B cell (primary cell): ENCODE data around the gene KRCC1. TPM values are rescaled to one million over a fixed set of nuclear protein-coding genes. Genes with fewer than 3 reads are reported as not detected.
"Not testable (repeated sequence)": the region's sequence is repeated elsewhere in the genome, so short reads cannot be mapped to it uniquely, and the experiment has no call there.

ENCODE experiments used
- ATAC-seq: fragments of 200-7000 bp; cut with Tn5 transposase; one replicate; pipeline ENCODE4 v1.10.0; 2021; ENCODE audit warnings: low read depth, mild to moderate bottlenecking, moderate number of reproducible peaks, moderate library complexity
- CTCF ChIA-PET: fragments of 350-600 bp; sonication (Branson Sonifier 250); formaldehyde crosslinking; loops from one replicate; lab custom pipeline; 2021; ENCODE audit warnings: antibody characterized with exemption, inconsistent platforms; lab: Charles Lee
- POLR2A ChIA-PET: fragments of 350-600 bp; sonication (Branson Sonifier 250); formaldehyde crosslinking; loops from one replicate; lab custom pipeline; 2021; ENCODE audit warnings: antibody characterized with exemption; lab: Charles Lee
- DNase-seq: peaks from one replicate; pipeline ENCODE4 v3.0.0; 2013
- H2AFZ ChIP-seq: 2 replicates; pipeline ENCODE4 v1.6.1; 2012; ENCODE audit warnings: mild to moderate bottlenecking, low read depth, low read length; ENCODE audit not compliant: insufficient read depth, poor library complexity, severe bottlenecking
- H3K27ac ChIP-seq, 2 donors: 1 replicate in 1 of 2; 2 replicates in 1 of 2; pipeline ENCODE4 v1.5.1; 2012 to 2013; ENCODE audit warnings: low read length in 2 of 2, mild to moderate bottlenecking in 2 of 2, moderate library complexity in 1 of 2
- H3K27me3 ChIP-seq, 4 experiments: fragments of 200-600 bp in 1 of 4; sonication (generic) in 1 of 4; replicated peaks in 1 of 4; 1 replicate in 2 of 4; 2 replicates in 2 of 4; pipeline versions ENCODE4 v1.6.1 to v1.7.0; 2013 to 2016; ENCODE audit warnings: low read length in 3 of 4, mild to moderate bottlenecking in 2 of 4, mixed read lengths in 1 of 4, moderate library complexity in 1 of 4; ENCODE audit not compliant: insufficient read depth in 4 of 4, control insufficient read depth in 3 of 4; ENCODE audit errors: control extremely low read depth in 1 of 4
- H3K36me3 ChIP-seq, 2 experiments: replicated peaks in 1 of 2; 1 replicate in 1 of 2; 2 replicates in 1 of 2; pipeline versions ENCODE4 v1.6.1 to v1.7.1; 2013; ENCODE audit warnings: low read length in 1 of 2; ENCODE audit not compliant: insufficient read depth in 2 of 2, control insufficient read depth in 1 of 2; ENCODE audit errors: control extremely low read depth in 1 of 2, extremely low read depth in 1 of 2
- H3K4me1 ChIP-seq, 2 donors: fragments of 200-600 bp in 1 of 2; sonication (generic) in 1 of 2; 1 replicate in 1 of 2; 2 replicates in 1 of 2; pipeline versions ENCODE4 v1.5.1 to v1.6.1; 2013 to 2017; ENCODE audit warnings: low read length in 2 of 2; ENCODE audit not compliant: control insufficient read depth in 2 of 2, insufficient read depth in 2 of 2
- H3K4me2 ChIP-seq: replicated peaks from 2 replicates; pipeline ENCODE3; 2012; ENCODE audit warnings: mild to moderate bottlenecking, low read depth, low read length; ENCODE audit not compliant: poor library complexity, severe bottlenecking
- H3K4me3 ChIP-seq, 5 experiments: fragments of 200-600 bp in 1 of 5; sonication (generic) in 1 of 5; 1 replicate in 3 of 5; 2 replicates in 2 of 5; pipeline versions ENCODE4 v1.5.1 to v1.7.0; 2011 to 2016; ENCODE audit warnings: low read length in 4 of 5, mild to moderate bottlenecking in 4 of 5, low read depth in 2 of 5, control low read depth in 1 of 5, moderate library complexity in 1 of 5; ENCODE audit not compliant: insufficient read depth in 1 of 5; ENCODE audit errors: control extremely low read depth in 1 of 5, extremely low read depth in 1 of 5
- H3K79me2 ChIP-seq: fragments of 200-600 bp; sonication (generic); one replicate; pipeline ENCODE4 v1.6.0; 2016; ENCODE audit warnings: low read length; ENCODE audit not compliant: control insufficient read depth, insufficient read depth
- H3K9ac ChIP-seq: fragments of 200-600 bp; sonication (generic); 2 replicates; pipeline ENCODE4 v1.6.1; 2017; ENCODE audit warnings: mild to moderate bottlenecking, low read length, moderate library complexity
- H3K9me3 ChIP-seq, 3 donors: one replicate each; pipeline versions ENCODE4 v1.6.1 to v1.7.1; 2013; ENCODE audit warnings: low read length in 2 of 3; ENCODE audit not compliant: control insufficient read depth in 2 of 3, insufficient read depth in 1 of 3; ENCODE audit errors: control extremely low read depth in 1 of 3
- H4K20me1 ChIP-seq: 2 replicates; pipeline ENCODE4 v1.6.0; 2012; ENCODE audit warnings: mild to moderate bottlenecking, low read length; ENCODE audit not compliant: insufficient read depth, control insufficient read depth, poor library complexity, severe bottlenecking
- H3K27ac Mint-ChIP-seq: one replicate; pipeline ENCODE4 v1.8.0; 2021; ENCODE audit warnings: mixed read lengths
- H3K27me3 Mint-ChIP-seq: one replicate; pipeline ENCODE4 v1.8.0; 2021; ENCODE audit warnings: mixed read lengths
- H3K4me1 Mint-ChIP-seq: one replicate; pipeline ENCODE4 v1.8.0; 2021; ENCODE audit warnings: mixed read lengths
- H3K4me3 Mint-ChIP-seq: one replicate; pipeline ENCODE4 v1.8.0; 2021; ENCODE audit warnings: mixed read lengths
- H3K9me3 Mint-ChIP-seq: one replicate; pipeline ENCODE4 v1.8.0; 2022; ENCODE audit warnings: mixed read lengths; ENCODE audit not compliant: insufficient read depth
- WGBS: methylation state at CpG from one replicate; pipeline ENCODE4 v1.1.5; 2013; ENCODE audit warnings: missing lambda C conversion rate; ENCODE audit not compliant: insufficient coverage; 5-methylcytosine and 5-hydroxymethylcytosine counted together
- intact Hi-C: fragments of 100-400 bp; cut with micrococcal nuclease; formaldehyde crosslinking; loops from one replicate; pipeline ENCODE4 v1.10.0; 2022
- polyA plus RNA-seq: library from polyadenylated mRNA; depleted of rRNA; stranded (reverse); fragments of >200 nt; gene quantifications from 2 replicates; pipeline ENCODE4 v1.2.3, GENCODE V29; 2012
- total RNA-seq, 2 donors: library from RNA; stranded (reverse); fragments of 120-200 nt in 1 of 2; gene quantifications; 1 replicate in 1 of 2; 2 replicates in 1 of 2; pipeline versions ENCODE4 v1.2.3 to v1.2.4, GENCODE V29; 2013 to 2022

The KRCC1 gene
- total and polyA plus RNA-seq, 2 donors (not counting 1 experiment from before 2014, with no cell fraction given), result 11.9 to 27.2 TPM

DNA sequence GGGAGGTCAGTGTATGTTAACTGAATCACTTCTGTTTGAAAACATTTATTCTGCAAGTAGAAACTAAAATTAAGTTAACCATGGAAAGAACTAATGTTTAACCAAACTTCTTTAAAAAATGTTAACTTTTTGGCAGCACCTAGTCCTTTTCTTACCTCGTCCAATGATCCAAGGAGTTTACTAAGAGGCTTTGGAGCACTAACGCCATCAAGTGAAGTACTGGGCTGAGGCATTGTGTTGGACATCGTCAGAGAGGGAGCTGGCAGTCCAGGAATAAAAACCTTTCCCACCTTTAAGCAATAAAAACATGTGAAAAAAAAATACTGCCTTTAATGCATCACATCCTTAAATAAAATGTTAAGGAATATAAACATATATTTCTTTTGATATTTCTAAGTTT lies 63.0 kb downstream of the KRCC1 start:
- H3K9ac ChIP-seq, H3K9me3 Mint-ChIP-seq, H3K27ac Mint-ChIP-seq, H3K27me3 Mint-ChIP-seq, POLR2A ChIA-PET, DNase-seq, ATAC-seq, intact Hi-C loops, H3K4me2 ChIP-seq, H4K20me1 ChIP-seq, H3K4me3 ChIP-seq, H3K27me3 ChIP-seq, H3K4me3 Mint-ChIP-seq, CTCF ChIA-PET, H3K36me3 ChIP-seq, H3K27ac ChIP-seq, H3K79me2 ChIP-seq, H2AFZ ChIP-seq: not testable (repeated sequence)
- Histone ChIP-seq H3K9me3 (peaks cover 0 to 14% (median 0%) of the 10 kb centered on the region in 3 donors), H3K4me1 (peaks cover 19 to 21% of the 10 kb centered on the region in 2 donors)
- no CpG with 5 or more reads among the region's 3 CpGs for WGBS
- peaks cover 26% of the 10 kb centered on the region for H3K4me1 Mint-ChIP-seq

DNA sequence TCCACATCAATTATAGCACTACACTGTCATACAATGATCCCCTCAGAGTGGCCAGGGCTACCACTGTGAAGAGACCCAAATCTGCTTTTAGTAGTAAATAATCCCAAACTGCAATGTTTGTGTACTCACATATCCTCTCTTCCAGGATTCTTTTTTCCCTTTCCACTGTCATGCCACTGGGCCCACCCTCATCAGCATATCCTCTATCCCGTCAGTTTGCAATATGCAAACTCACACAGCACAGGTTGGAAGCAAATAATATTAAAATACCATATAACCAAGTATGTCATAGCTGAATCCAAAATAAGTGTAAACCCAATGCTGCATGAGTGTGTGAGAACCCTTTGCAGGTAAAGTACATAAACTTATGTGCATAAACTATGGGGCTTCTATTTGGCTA lies 68.1 kb downstream of the KRCC1 start:
- not testable (repeated sequence) for ATAC-seq, DNase-seq
- no CpG with 5 or more reads among the region's 1 CpG for WGBS

DNA sequence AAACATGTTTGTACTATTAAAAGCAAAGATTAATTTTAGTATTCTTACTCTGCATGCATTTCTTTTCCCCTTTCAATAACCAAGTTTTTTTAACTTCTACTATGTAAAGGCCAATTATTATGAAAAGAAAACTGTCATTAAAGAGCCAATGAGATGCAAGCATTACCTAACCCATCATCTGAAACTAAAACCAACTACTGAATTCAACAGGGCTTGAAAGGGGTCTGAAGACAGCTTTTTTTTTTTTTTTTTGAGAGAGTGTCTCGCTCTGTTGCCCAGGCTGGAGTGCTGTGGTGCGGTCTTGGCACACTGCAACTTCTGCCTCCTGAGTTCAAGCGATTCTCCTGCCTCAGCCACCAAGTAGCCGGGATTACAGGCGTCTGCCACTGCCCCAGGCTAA lies 69.7 kb downstream of the KRCC1 start:
- H3K36me3 ChIP-seq, H3K27me3 Mint-ChIP-seq, H4K20me1 ChIP-seq, H2AFZ ChIP-seq, H3K9me3 ChIP-seq, POLR2A ChIA-PET, H3K4me3 Mint-ChIP-seq, H3K4me1 Mint-ChIP-seq, H3K79me2 ChIP-seq, H3K4me2 ChIP-seq, DNase-seq, H3K4me1 ChIP-seq, H3K9me3 Mint-ChIP-seq, H3K27ac ChIP-seq, intact Hi-C loops, H3K4me3 ChIP-seq, H3K9ac ChIP-seq, CTCF ChIA-PET, H3K27ac Mint-ChIP-seq, ATAC-seq, H3K27me3 ChIP-seq: not testable (repeated sequence)
- WGBS, result no CpG with 5 or more reads among the region's 5 CpGs

More for the DNA sequence above, 68.1 kb downstream of the KRCC1 start:
- H3K36me3 ChIP-seq, H3K79me2 ChIP-seq, H3K4me3 ChIP-seq, H3K4me2 ChIP-seq, POLR2A ChIA-PET, H3K27me3 Mint-ChIP-seq, H3K9me3 ChIP-seq, H3K4me1 Mint-ChIP-seq, H3K9ac ChIP-seq, H3K27ac ChIP-seq, H3K27me3 ChIP-seq, H3K9me3 Mint-ChIP-seq, H3K27ac Mint-ChIP-seq, H4K20me1 ChIP-seq, CTCF ChIA-PET, H2AFZ ChIP-seq, H3K4me3 Mint-ChIP-seq, H3K4me1 ChIP-seq, intact Hi-C loops: not testable (repeated sequence)

DNA sequence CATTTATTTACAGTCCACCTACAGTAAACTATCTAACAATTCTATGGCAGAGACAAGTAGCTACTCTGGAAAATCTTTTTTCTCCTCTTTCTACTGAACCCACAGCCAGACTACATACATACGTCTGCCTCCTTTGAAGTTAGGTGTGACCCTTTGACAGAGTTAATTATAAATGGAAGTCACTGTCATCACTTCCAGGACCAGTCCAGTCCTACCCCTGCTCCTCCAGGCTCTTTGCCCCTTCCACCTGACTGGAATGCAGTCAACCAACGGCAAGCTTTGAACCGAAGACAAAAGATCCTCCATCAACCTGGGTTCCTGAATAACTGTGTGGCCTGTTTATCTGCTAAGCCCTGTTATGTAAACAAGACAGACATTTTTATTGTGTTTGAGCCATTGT lies 74.4 kb downstream of the KRCC1 start:
- H3K4me1 Mint-ChIP-seq, H3K27me3 ChIP-seq, H3K36me3 ChIP-seq, H3K4me3 Mint-ChIP-seq, POLR2A ChIA-PET, H3K27ac Mint-ChIP-seq, intact Hi-C loops, H3K9ac ChIP-seq, H3K27ac ChIP-seq, H3K9me3 ChIP-seq, H3K4me2 ChIP-seq, H3K4me3 ChIP-seq, DNase-seq, CTCF ChIA-PET, H3K79me2 ChIP-seq, H3K9me3 Mint-ChIP-seq, H2AFZ ChIP-seq, ATAC-seq, H3K4me1 ChIP-seq, H4K20me1 ChIP-seq, H3K27me3 Mint-ChIP-seq: not testable (repeated sequence)
- no CpG with 5 or more reads among the region's 3 CpGs for WGBS
